COLO668 (cell line): ENCODE data around the gene C2orf68.
A peak's percentile ranks its signal among the peaks of the same experiment; 100 is the strongest.
"Not testable (repeated sequence)": the region's sequence is repeated elsewhere in the genome, so short reads cannot be mapped to it uniquely, and the experiment has no call there.

ENCODE experiments used
- DNase-seq: peaks from one replicate; lab custom pipeline; 2025; ENCODE audit not compliant: unreplicated experiment; lab: John Stamatoyannopoulos, UW

Gene C2orf68

GRCh38 chr2:85631316-85631715, 19.4 kb upstream of the C2orf68 start:
- no peak for DNase-seq

GRCh38 chr2:85628658-85629057, 16.8 kb upstream of the C2orf68 start:
- DNase-seq: no peak

- no peak for DNase-seq
These were observed 12.1 kb upstream of the C2orf68 start for GRCh38 chr2:85623991-85624390.

- DNase-seq: no peak
These were observed 9.5 kb upstream of the C2orf68 start for GRCh38 chr2:85621338-85621737.

- DNase-seq: no peak
These were observed 7.8 kb upstream of the C2orf68 start for GRCh38 chr2:85619617-85620016.

- DNase-seq: not testable (repeated sequence)
These were observed 5.9 kb upstream of the C2orf68 start for GRCh38 chr2:85617723-85618122.

- DNase-seq: no peak
These were observed 3.5 kb upstream of the C2orf68 start for GRCh38 chr2:85615413-85615728.

- DNase-seq: not testable (repeated sequence)
These were observed 2.9 kb upstream of the C2orf68 start for GRCh38 chr2:85614757-85615156.

GRCh38 chr2:85613717-85614515, 2.0 kb upstream of the C2orf68 start:
- no peak for DNase-seq

- no peak for DNase-seq
These were observed 605 bp downstream of the C2orf68 start for GRCh38 chr2:85611217-85611704.

GRCh38 chr2:85607268-85608215, 4.3 kb downstream of the C2orf68 start:
- no peak for DNase-seq

GRCh38 chr2:85606116-85606455, 5.8 kb downstream of the C2orf68 start:
- no peak for DNase-seq

GRCh38 chr2:85605406-85606115, 6.3 kb downstream of the C2orf68 start:
- no peak for DNase-seq

GRCh38 chr2:85604568-85605339, 7.1 kb downstream of the C2orf68 start:
- DNase-seq: peak; percentile 22

GRCh38 chr2:85604133-85604444, 7.8 kb downstream of the C2orf68 start:
- not testable (repeated sequence) for DNase-seq

GRCh38 chr2:85602476-85603234, 9.2 kb downstream of the C2orf68 start, which contains the start of gene TMEM150A:
TSS of gene TMEM150A (minus strand) at chr2:85602698. CDS start at chr2:85601948, 750 bp downstream.
- DNase-seq: peak; percentile 98

GRCh38 chr2:85601771-85602475, 9.9 kb downstream of the C2orf68 start:
- DNase-seq: peak; percentile 67

- DNase-seq: no peak
These were observed 10.7 kb downstream of the C2orf68 start for GRCh38 chr2:85600951-85601770.

GRCh38 chr2:85600235-85600575, 11.7 kb downstream of the C2orf68 start:
- no peak for DNase-seq
